Neural cell (in vitro differentiated cells): ENCODE data around the gene C17orf50.

Experiments used
- CTCF ChIP-seq: fragments of 450-650 bp; IDR thresholded peaks from 2 replicates; pipeline ENCODE4 v1.5.1; 2014; ENCODE audit warnings: antibody characterized with exemption, mild to moderate bottlenecking, moderate library complexity; ENCODE audit not compliant: poor library complexity, severe bottlenecking
- EP300 ChIP-seq: fragments of 450-650 bp; conservative IDR thresholded peaks from 2 replicates; pipeline ENCODE4 v1.6.1; 2014; ENCODE audit warnings: antibody characterized with exemption, mild to moderate bottlenecking, moderate library complexity; ENCODE audit not compliant: poor library complexity, severe bottlenecking
- EZH2 ChIP-seq: fragments of 200-600, 300-800 bp; shearing (Covaris generic), sonication (generic); IDR thresholded peaks from 2 replicates; pipeline ENCODE4 v1.6.1; 2014; ENCODE audit warnings: antibody characterized with exemption, low read length, borderline replicate concordance, mild to moderate bottlenecking; ENCODE audit not compliant: insufficient read depth, poor library complexity, severe bottlenecking
- MXI1 ChIP-seq: fragments of 450-650 bp; conservative IDR thresholded peaks from 2 replicates; pipeline ENCODE4 v1.6.1; 2014; ENCODE audit warnings: antibody characterized with exemption, mild to moderate bottlenecking; ENCODE audit not compliant: poor library complexity, severe bottlenecking
- POLR2AphosphoS5 ChIP-seq: IDR thresholded peaks from 2 replicates; pipeline ENCODE4 v1.6.1; 2012
- RAD21 ChIP-seq: fragments of 450-650 bp; conservative IDR thresholded peaks from 2 replicates; pipeline ENCODE4 v1.6.1; 2014; ENCODE audit warnings: antibody characterized with exemption, mild to moderate bottlenecking, moderate library complexity
- REST ChIP-seq: IDR thresholded peaks from 2 replicates; pipeline ENCODE4 v1.6.1; 2012; ENCODE audit warnings: borderline replicate concordance
- SMC3 ChIP-seq: fragments of 450-650 bp; conservative IDR thresholded peaks from 2 replicates; pipeline ENCODE4 v1.6.1; 2014; ENCODE audit warnings: antibody characterized with exemption, mild to moderate bottlenecking, moderate library complexity; ENCODE audit not compliant: poor library complexity
- TAF1 ChIP-seq: IDR thresholded peaks from 2 replicates; pipeline ENCODE4 v1.6.1; 2012; ENCODE audit warnings: low read depth

- TF ChIP-seq POLR2AphosphoS5 (peak; percentile 47), CTCF (no peak), REST (no peak), EZH2 (no peak), RAD21 (no peak), TAF1 (no peak), EP300 (no peak), MXI1 (no peak), SMC3 (no peak)
These were observed 34.6 kb downstream of the C17orf50 start, which contains the start of gene MMP28 for GRCh38 chr17:35795007-35795870.
